ENCODE measurements around the gene MT1X.

- TF ChIP-seq, protein P1, sequence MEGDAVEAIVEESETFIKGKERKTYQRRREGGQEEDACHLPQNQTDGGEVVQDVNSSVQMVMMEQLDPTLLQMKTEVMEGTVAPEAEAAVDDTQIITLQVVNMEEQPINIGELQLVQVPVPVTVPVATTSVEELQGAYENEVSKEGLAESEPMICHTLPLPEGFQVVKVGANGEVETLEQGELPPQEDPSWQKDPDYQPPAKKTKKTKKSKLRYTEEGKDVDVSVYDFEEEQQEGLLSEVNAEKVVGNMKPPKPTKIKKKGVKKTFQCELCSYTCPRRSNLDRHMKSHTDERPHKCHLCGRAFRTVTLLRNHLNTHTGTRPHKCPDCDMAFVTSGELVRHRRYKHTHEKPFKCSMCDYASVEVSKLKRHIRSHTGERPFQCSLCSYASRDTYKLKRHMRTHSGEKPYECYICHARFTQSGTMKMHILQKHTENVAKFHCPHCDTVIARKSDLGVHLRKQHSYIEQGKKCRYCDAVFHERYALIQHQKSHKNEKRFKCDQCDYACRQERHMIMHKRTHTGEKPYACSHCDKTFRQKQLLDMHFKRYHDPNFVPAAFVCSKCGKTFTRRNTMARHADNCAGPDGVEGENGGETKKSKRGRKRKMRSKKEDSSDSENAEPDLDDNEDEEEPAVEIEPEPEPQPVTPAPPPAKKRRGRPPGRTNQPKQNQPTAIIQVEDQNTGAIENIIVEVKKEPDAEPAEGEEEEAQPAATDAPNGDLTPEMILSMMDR (IDR thresholded peaks at IDR 0.05): no peak
- TF ChIP-seq POLR2A (IDR thresholded peaks at IDR 0.05): no peak
- no peak for TF ChIP-seq EP300 (IDR thresholded peaks at IDR 0.05)
- TF ChIP-seq POLR2AphosphoS5 (IDR thresholded peaks at IDR 0.05): no peak
Observed at GRCh38 chr16:56713794-56714193, 31.5 kb downstream of the MT1X start.

Measured in stomach (tissue), 4 donors.